Stomach (tissue), 9 donors: ENCODE measurements around the gene HDDC2. TPM values are rescaled to one million over a fixed set of nuclear protein-coding genes. Genes with fewer than 3 reads are reported as not detected.
"Not testable (repeated sequence)": the region's sequence is repeated elsewhere in the genome, so short reads cannot be mapped to it uniquely, and the experiment has no call there.

ENCODE experiments used
- DNase-seq, 2 donors: peaks; one replicate each; pipeline versions ENCODE4 v3.0.0 to v3.0.0-alpha.2; 2013 to 2019
- H3K27ac ChIP-seq, 5 donors: fragments of 200-600 bp in 4 of 5; sonication (generic) in 4 of 5; one replicate each; pipeline ENCODE4 v1.5.1; 2013 to 2019; ENCODE audit warnings: mild to moderate bottlenecking in 1 of 5, moderate library complexity in 1 of 5
- H3K27me3 ChIP-seq, 3 donors: fragments of 200-600 bp; sonication (generic); one replicate each; pipeline ENCODE4 v1.5.1; 2017 to 2019; ENCODE audit warnings: mixed run types in 1 of 3
- H3K36me3 ChIP-seq, 4 donors: fragments of 200-600 bp; sonication (generic); 1 replicate in 3 of 4; 2 replicates in 1 of 4; pipeline ENCODE4 v1.5.1; 2016 to 2019
- H3K4me1 ChIP-seq, 4 donors: fragments of 200-600 bp; sonication (generic); one replicate each; pipeline ENCODE4 v1.5.1; 2016 to 2019
- H3K4me3 ChIP-seq, 4 donors: fragments of 200-600 bp; sonication (generic) in 3 of 4; one replicate each; pipeline ENCODE4 v1.5.1; 2016 to 2019; ENCODE audit warnings: mild to moderate bottlenecking in 1 of 4
- H3K9me3 ChIP-seq, 4 donors: fragments of 200-600 bp; sonication (generic); one replicate each; pipeline ENCODE4 v1.5.1; 2016 to 2019
- CTCF ChIP-seq, 7 experiments: fragments of 450-650 bp in 4 of 7; fragments of 200-600 bp in 3 of 7; sonication (generic) in 3 of 7; IDR thresholded peaks; one replicate each; pipeline ENCODE4 v1.5.1; 2016 to 2019; ENCODE audit warnings: antibody characterized with exemption in 7 of 7, control low read depth in 2 of 7, mild to moderate bottlenecking in 1 of 7
- EP300 ChIP-seq: sonication (generic); formaldehyde crosslinking; IDR thresholded peaks from one replicate; pipeline ENCODE4 v1.6.1; 2017; ENCODE audit warnings: antibody characterized with exemption
- POLR2A ChIP-seq, 4 donors: fragments of 450-650 bp; IDR thresholded peaks; one replicate each; pipeline ENCODE4 v1.6.1; 2016; ENCODE audit warnings: antibody characterized with exemption in 4 of 4, control low read depth in 2 of 4, mild to moderate bottlenecking in 1 of 4, moderate library complexity in 1 of 4
- POLR2AphosphoS5 ChIP-seq, 3 donors: sonication (generic); formaldehyde crosslinking; IDR thresholded peaks; one replicate each; pipeline ENCODE4 v1.6.1; 2016; ENCODE audit warnings: antibody characterized with exemption in 3 of 3
- WGBS, 5 donors: extraction: QIAGEN DNeasy Blood & Tissue Kit in 3 of 5; methylation state at CpG; one replicate each; pipeline versions ENCODE4 v1.1.5 to v1.1.7; 2013 to 2018; 5-methylcytosine and 5-hydroxymethylcytosine counted together
- intact Hi-C: fragments of 100-400 bp; cut with DNase I; formaldehyde crosslinking; loops from one replicate; pipeline ENCODE4 v1.15.1; 2023; ENCODE audit warnings: low total_unique reads
- polyA plus RNA-seq, 3 donors: library from polyadenylated mRNA; stranded (reverse); fragments of 200-250 nt; gene quantifications; one replicate each; pipeline ENCODE4 v1.2.3, GENCODE V29; 2013
- total RNA-seq, 5 donors: library from RNA; depleted of rRNA; stranded (reverse); fragments of >200 nt; gene quantifications; one replicate each; pipeline versions ENCODE4 v1.1.0 to v1.2.3, GENCODE V29; 2014 to 2016
- donor health status: healthy with polysubstance abuse.
- donor health status: Bipolar disorder and iron deficiency.
- donor health status: healthy.

Gene HDDC2
- total and polyA plus RNA-seq, 8 donors, result 7.6 to 145 (median 48.0) TPM; not detected in 1

GRCh38 chr6:125285936-125286335, 15.8 kb downstream of the HDDC2 start:
- WGBS, 5 donors, result 97 to 100% (median 98%) methylated on average over 1 of the region's 1 CpG
- no peaks in the 10 kb centered on the region for H3K4me1 ChIP-seq
- no peak overlapping the region for H3K27ac ChIP-seq
- H3K36me3 ChIP-seq, result peaks cover 6 to 74% (median 64%) of the 10 kb centered on the region in 4 donors
- peaks cover 0 to 17% (median 5%) of the 10 kb centered on the region in 4 donors for H3K9me3 ChIP-seq
- H3K27me3 ChIP-seq, result no peaks in the 10 kb centered on the region
- TF ChIP-seq CTCF (IDR thresholded peaks at IDR 0.05) (no peak), POLR2AphosphoS5 (IDR thresholded peaks at IDR 0.05) (no peak), POLR2A (IDR thresholded peaks at IDR 0.05) (no peak), EP300 (no peak)
- no peak overlapping the region for H3K4me3 ChIP-seq
- intact Hi-C loops, result no loop called here
- DNase-seq, result no peak

GRCh38 chr6:125285353-125285752, 16.4 kb downstream of the HDDC2 start:
- TF ChIP-seq EP300, result no peak
- no peak for TF ChIP-seq CTCF (IDR thresholded peaks at IDR 0.05)
- TF ChIP-seq POLR2AphosphoS5 (IDR thresholded peaks at IDR 0.05), result no peak
- TF ChIP-seq POLR2A (IDR thresholded peaks at IDR 0.05), result no peak
- Histone ChIP-seq H3K27ac (no peak overlapping the region), H3K9me3 (peaks cover 0 to 17% (median 5%) of the 10 kb centered on the region in 4 donors), H3K36me3 (peaks cover 6 to 78% (median 64%) of the 10 kb centered on the region in 4 donors), H3K4me3 (no peak overlapping the region), H3K27me3 (no peaks in the 10 kb centered on the region), H3K4me1 (no peaks in the 10 kb centered on the region)
- DNase-seq, result no peak
- 94 to 100% (median 96%) methylated on average over 1 of the region's 1 CpG for WGBS, 5 donors
- intact Hi-C loops, result no loop called here

- intact Hi-C loops, result not testable (repeated sequence)
- WGBS, 5 donors, result 94 to 99% (median 97%) methylated on average over 3 of the region's 3 CpGs
These were observed 19.3 kb downstream of the HDDC2 start for GRCh38 chr6:125282470-125282869.

GRCh38 chr6:125280370-125281035, 21.3 kb downstream of the HDDC2 start:
- DNase-seq, intact Hi-C loops, H3K4me1 ChIP-seq, H3K27me3 ChIP-seq, H3K9me3 ChIP-seq, H3K4me3 ChIP-seq, H3K27ac ChIP-seq: not testable (repeated sequence)
- peaks cover 6 to 69% (median 46%) of the 10 kb centered on the region in 4 donors for H3K36me3 ChIP-seq
- WGBS, 5 donors, result 79 to 92% (median 90%) methylated on average over 8 to 11 of the region's 11 CpGs

More at GRCh38 chr6:125282470-125282869, 19.3 kb downstream of the HDDC2 start:
- not testable (repeated sequence) for H3K4me1 ChIP-seq, DNase-seq, H3K4me3 ChIP-seq, H3K27ac ChIP-seq, H3K27me3 ChIP-seq
- Histone ChIP-seq H3K36me3 (peaks cover 0 to 69% (median 51%) of the 10 kb centered on the region in 4 donors), H3K9me3 (peaks cover 0 to 17% (median 5%) of the 10 kb centered on the region in 4 donors)

GRCh38 chr6:125279961-125280360, 21.8 kb downstream of the HDDC2 start:
- H3K9me3 ChIP-seq, result peaks cover 0 to 5% (median under 1%) of the 10 kb centered on the region in 4 donors
- H3K4me1 ChIP-seq, result peaks cover 0 to 5% (median 0%) of the 10 kb centered on the region in 4 donors
- no peak overlapping the region for H3K27ac ChIP-seq
- peaks cover 6 to 69% (median 44%) of the 10 kb centered on the region in 4 donors for H3K36me3 ChIP-seq
- no peak for DNase-seq
- 81 to 100% (median 93%) methylated on average over 5 to 7 of the region's 7 CpGs for WGBS, 5 donors
- intact Hi-C loops, result no loop called here
- H3K4me3 ChIP-seq, result no peak overlapping the region
- H3K27me3 ChIP-seq, result no peaks in the 10 kb centered on the region
- TF ChIP-seq POLR2AphosphoS5 (IDR thresholded peaks at IDR 0.05), result no peak
- TF ChIP-seq POLR2A (IDR thresholded peaks at IDR 0.05), result no peak
- TF ChIP-seq CTCF (IDR thresholded peaks at IDR 0.05), result no peak
- TF ChIP-seq EP300, result no peak
